Progenitor cell of endocrine pancreas (in vitro differentiated cells): Measurements from ENCODE around the gene PGGHG. TPM values are rescaled to one million over a fixed set of nuclear protein-coding genes. Genes with fewer than 3 reads are reported as not detected.

ENCODE experiments used
- DNase-seq: peaks from one replicate; pipeline ENCODE4 v3.0.0; 2021; ENCODE audit warnings: low spot score; ENCODE audit not compliant: unreplicated experiment
- H3K27ac Mint-ChIP-seq: 2 replicates; pipeline ENCODE4 v1.8.0; 2021; ENCODE audit warnings: mild to moderate bottlenecking, moderate library complexity, mixed read lengths
- H3K27me3 Mint-ChIP-seq: 2 replicates; pipeline ENCODE4 v1.8.0; 2021; ENCODE audit warnings: mixed read lengths
- H3K36me3 Mint-ChIP-seq: 2 replicates; pipeline ENCODE4 v1.8.0; 2022; ENCODE audit warnings: mixed read lengths; ENCODE audit not compliant: insufficient read depth
- H3K4me1 Mint-ChIP-seq: 2 replicates; pipeline ENCODE4 v1.8.0; 2021; ENCODE audit warnings: low read depth, mixed read lengths
- H3K4me3 Mint-ChIP-seq: 2 replicates; pipeline ENCODE4 v1.8.0; 2021; ENCODE audit warnings: low read depth, mild to moderate bottlenecking, moderate library complexity, mixed read lengths
- H3K9me3 Mint-ChIP-seq: 2 replicates; pipeline ENCODE4 v1.8.0; 2021; ENCODE audit warnings: low read depth, mixed read lengths
- CTCF ChIP-seq: fragments of 200-600 bp; sonication (generic); IDR thresholded peaks from one replicate; pipeline ENCODE4 v1.5.0; 2021; ENCODE audit warnings: antibody characterized with exemption, mild to moderate bottlenecking; ENCODE audit not compliant: unreplicated experiment
- total RNA-seq: library from RNA; stranded (reverse); gene quantifications from 2 replicates; pipeline ENCODE4 v1.2.1, GENCODE V29; 2021

PGGHG gene
- total RNA-seq, 1 donor from 2014 or later, result 67.0 TPM

- TF ChIP-seq CTCF, result no peak
- Mint-ChIP-seq H3K27me3 (peaks cover 6% of the 10 kb centered on the region), H3K4me3 (no peak overlapping the region)
Measured at GRCh38 chr11:344836-345578, 56.1 kb downstream of the PGGHG start.

More at GRCh38 chr11:344836-345578, 56.1 kb downstream of the PGGHG start:
- Mint-ChIP-seq H3K27ac (no peak overlapping the region), H3K36me3 (no peaks in the 10 kb centered on the region), H3K4me1 (peaks cover 2% of the 10 kb centered on the region), H3K9me3 (no peaks in the 10 kb centered on the region)
- no peak for DNase-seq

Other genes with a start within 250 kb of the PGGHG start
- gene SCGB1C1, start 96.0 kb upstream of the PGGHG start, total RNA-seq, result not detected in 2 replicates
- gene BET1L, start 81.7 kb upstream of the PGGHG start, total RNA-seq, result 46.9 and 49.6 TPM in 2 replicates
- 83.7 and 88.0 TPM in 2 replicates for gene RIC8A, start 81.4 kb upstream of the PGGHG start, total RNA-seq
- 27.0 and 29.3 TPM in 2 replicates for gene SIRT3, start 52.8 kb upstream of the PGGHG start, total RNA-seq
- gene PSMD13, start 52.1 kb upstream of the PGGHG start, total RNA-seq, result 100 and 103 TPM in 2 replicates
- gene NLRP6, start 10.7 kb upstream of the PGGHG start, total RNA-seq, result not detected in 2 replicates
- not detected in 2 replicates for gene IFITM5, start 10.4 kb downstream of the PGGHG start, total RNA-seq
- gene IFITM2, start 18.7 kb downstream of the PGGHG start, total RNA-seq, result 33.2 and 33.5 TPM in 2 replicates
- gene IFITM1, start 24.9 kb downstream of the PGGHG start, total RNA-seq, result 2.3 TPM in 2 replicates
- 99.3 and 105 TPM in 2 replicates for gene IFITM3, start 31.7 kb downstream of the PGGHG start, total RNA-seq
- 277 and 294 TPM in 2 replicates for gene B4GALNT4, start 80.4 kb downstream of the PGGHG start, total RNA-seq
- gene PKP3, start 105.1 kb downstream of the PGGHG start, total RNA-seq, result 55.9 and 56.9 TPM in 2 replicates
- gene SIGIRR, start 125.9 kb downstream of the PGGHG start, total RNA-seq, result 111 and 117 TPM in 2 replicates
- gene ANO9, start 152.9 kb downstream of the PGGHG start, total RNA-seq, result 31.0 and 34.6 TPM in 2 replicates
- gene PTDSS2, start 161.2 kb downstream of the PGGHG start, total RNA-seq, result 48.2 and 50.4 TPM in 2 replicates
- gene RNH1, start 218.1 kb downstream of the PGGHG start, total RNA-seq, result 49.4 and 52.6 TPM in 2 replicates
- 53.4 and 61.6 TPM in 2 replicates for gene HRAS, start 246.4 kb downstream of the PGGHG start, total RNA-seq
- 5.1 and 5.4 TPM in 2 replicates for gene LRRC56, start 248.4 kb downstream of the PGGHG start, total RNA-seq